Choroid plexus epithelial cell (primary cell): ENCODE measurements around the gene DYDC2.
A peak's percentile ranks its signal among the peaks of the same experiment; 100 is the strongest.
"Not testable (repeated sequence)": the region's sequence is repeated elsewhere in the genome, so short reads cannot be mapped to it uniquely, and the experiment has no call there.

Experiments used
- DNase-seq: peaks from one replicate; pipeline ENCODE4 v3.0.0-alpha.2; 2010; ENCODE audit warnings: low read depth
- H3K4me3 ChIP-seq: 2 replicates; pipeline ENCODE4 v1.5.1; 2011; ENCODE audit warnings: low read depth, mild to moderate bottlenecking, control low read depth, low read length, moderate library complexity
- TF ChIP-seq, protein P1 (sequence below): conservative IDR thresholded peaks from 2 replicates; pipeline ENCODE4 v1.5.1; 2011; ENCODE audit warnings: low read depth, mild to moderate bottlenecking, control low read depth, inconsistent platforms, low read length, moderate library complexity

The DYDC2 gene

DNA sequence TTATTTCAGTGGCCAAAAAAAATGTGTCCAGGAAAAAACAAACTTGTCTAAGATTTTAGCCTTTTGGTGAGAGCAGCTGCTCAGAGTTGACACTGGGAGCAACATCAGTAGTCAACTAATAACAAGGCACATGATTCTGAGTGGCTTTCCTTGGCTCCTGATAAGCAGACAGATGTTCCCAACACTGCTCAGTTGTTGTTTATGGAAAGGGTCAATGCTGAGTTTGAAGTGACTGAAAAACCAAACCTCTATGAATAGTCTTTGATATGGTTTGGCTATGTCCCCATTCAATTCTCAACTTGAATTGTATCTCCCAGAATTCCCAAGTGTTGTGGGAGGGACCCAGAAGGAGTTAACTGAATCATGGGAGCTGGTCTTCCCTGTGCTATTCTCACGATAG lies 12.3 kb upstream of the DYDC2 start:
- TF ChIP-seq, protein P1, sequence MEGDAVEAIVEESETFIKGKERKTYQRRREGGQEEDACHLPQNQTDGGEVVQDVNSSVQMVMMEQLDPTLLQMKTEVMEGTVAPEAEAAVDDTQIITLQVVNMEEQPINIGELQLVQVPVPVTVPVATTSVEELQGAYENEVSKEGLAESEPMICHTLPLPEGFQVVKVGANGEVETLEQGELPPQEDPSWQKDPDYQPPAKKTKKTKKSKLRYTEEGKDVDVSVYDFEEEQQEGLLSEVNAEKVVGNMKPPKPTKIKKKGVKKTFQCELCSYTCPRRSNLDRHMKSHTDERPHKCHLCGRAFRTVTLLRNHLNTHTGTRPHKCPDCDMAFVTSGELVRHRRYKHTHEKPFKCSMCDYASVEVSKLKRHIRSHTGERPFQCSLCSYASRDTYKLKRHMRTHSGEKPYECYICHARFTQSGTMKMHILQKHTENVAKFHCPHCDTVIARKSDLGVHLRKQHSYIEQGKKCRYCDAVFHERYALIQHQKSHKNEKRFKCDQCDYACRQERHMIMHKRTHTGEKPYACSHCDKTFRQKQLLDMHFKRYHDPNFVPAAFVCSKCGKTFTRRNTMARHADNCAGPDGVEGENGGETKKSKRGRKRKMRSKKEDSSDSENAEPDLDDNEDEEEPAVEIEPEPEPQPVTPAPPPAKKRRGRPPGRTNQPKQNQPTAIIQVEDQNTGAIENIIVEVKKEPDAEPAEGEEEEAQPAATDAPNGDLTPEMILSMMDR = no peak
- no peak for DNase-seq
- H3K4me3 ChIP-seq = no peak overlapping the region

DNA sequence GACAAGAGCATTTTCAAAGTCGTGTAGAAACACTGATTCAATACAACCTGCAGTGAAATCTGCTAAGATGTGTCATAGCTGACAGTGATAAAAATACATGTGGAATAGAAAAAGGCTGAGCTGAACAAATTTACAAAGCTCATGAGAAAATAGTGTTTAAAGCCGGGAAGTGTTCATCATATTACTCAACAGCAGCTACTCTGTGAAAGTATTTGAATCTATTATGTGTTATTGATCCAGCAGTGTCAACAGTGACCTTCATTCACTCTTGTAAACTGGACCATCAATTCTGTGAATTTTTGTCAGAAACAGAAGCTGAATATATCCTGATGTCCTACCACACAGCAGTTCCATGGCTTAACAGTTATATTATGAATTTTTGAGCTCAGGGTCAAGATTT lies 11.7 kb upstream of the DYDC2 start:
- DNase-seq = no peak
- TF ChIP-seq, protein P1 = no peak
- no peak overlapping the region for H3K4me3 ChIP-seq

DNA sequence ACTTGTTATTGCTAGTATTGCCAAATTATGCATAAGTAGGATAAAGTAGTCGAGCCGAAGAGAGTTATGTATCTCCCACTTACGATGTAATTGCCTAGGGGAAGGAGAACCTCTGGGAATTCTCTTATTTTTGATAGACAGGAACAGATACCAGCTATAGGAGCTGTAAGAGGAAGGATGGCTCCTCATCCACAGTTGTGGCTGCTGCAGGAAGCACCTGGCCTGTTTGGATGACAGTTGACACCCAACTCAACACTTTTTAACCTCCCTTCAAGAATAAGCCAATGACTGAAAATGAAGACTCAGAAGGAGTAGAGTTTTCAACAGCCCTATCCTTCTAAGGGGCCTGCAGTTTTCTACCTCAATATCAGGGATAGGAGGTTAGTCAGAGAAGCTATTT lies 6.3 kb upstream of the DYDC2 start:
- H3K4me3 ChIP-seq = no peak overlapping the region
- TF ChIP-seq, protein P1 = no peak
- no peak for DNase-seq

DNA sequence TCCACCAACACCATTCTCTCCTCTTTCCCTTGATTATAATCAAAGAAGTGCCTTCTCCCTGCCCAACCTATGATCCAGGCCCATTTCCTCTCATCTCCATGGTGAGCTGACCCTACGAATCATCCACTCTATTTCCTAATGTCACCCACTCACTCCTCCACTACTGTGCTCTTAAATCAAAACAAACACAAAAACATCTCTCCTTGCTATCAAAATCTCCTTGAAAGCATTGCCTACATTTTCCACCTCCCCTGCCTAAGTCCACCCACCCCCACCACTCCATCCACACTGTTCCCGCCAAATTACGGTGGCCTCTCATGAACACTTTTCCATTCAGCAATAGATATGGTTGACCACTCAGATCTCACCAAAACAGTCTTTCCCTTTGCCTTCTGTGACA lies 5.4 kb upstream of the DYDC2 start:
- no peak for DNase-seq
- no peak overlapping the region for H3K4me3 ChIP-seq
- TF ChIP-seq, protein P1 = no peak

DNA sequence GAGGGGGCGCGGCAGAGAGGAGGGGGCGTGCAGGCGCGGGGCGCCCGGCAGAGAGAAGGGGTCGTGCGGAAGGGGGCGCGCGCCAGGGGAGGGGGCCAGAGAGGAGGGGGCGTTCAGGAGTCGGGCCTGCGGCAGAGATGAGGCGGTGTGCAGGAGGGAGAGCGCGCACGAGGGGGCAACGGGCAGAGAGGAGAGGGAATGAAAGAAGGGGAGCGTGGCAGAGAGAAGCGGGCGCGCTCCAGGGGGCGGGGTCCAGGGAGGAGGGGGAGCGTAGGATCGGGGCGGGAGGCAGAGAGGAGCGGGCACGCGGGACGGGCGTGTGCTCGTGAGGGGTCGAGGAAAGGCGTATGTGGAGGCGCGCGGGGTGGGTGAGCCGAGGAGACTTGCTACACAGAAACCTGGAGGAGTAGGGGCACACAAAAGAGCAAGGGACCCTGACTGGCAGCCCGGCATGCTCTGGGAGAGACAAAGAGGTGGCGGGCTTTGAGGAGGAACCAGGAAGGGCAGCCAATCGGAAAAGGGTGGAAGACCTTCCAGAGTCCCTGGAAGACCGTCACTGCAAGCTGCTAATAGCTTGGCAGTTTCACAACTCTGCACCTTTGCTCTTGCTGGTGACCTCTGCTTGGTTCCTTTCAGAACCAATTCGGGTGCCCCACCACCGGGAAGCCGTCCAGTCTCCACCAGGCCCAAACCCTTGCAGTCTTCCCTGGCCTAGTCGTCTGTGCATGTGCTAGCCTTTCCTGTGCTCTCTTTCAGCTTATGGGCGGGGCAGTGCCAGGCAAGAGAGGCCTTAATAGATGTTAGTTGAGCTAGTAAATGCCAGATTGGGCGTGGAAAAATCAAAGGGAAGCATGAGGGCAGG lies 639 bp downstream of the DYDC2 start:
- peak overlapping the region; percentile 34 for H3K4me3 ChIP-seq
- TF ChIP-seq, protein P1 = no peak
- DNase-seq = no peak

DNA sequence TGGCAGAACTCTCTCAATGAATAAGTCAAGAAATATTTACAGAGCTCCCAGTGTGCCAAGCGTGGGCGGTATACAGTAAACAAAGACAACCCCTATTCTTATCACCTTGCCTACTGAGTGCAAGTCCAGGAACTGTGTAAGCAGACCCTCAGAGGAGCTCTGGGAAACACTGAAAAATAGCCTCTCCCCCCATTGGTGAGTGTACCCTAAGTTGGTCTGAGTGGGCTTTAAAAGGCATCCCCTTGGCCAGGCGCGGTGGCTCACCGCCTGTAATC lies 1.2 kb downstream of the DYDC2 start:
- no peak for DNase-seq
- H3K4me3 ChIP-seq = no peak overlapping the region
- TF ChIP-seq, protein P1 = no peak

DNA sequence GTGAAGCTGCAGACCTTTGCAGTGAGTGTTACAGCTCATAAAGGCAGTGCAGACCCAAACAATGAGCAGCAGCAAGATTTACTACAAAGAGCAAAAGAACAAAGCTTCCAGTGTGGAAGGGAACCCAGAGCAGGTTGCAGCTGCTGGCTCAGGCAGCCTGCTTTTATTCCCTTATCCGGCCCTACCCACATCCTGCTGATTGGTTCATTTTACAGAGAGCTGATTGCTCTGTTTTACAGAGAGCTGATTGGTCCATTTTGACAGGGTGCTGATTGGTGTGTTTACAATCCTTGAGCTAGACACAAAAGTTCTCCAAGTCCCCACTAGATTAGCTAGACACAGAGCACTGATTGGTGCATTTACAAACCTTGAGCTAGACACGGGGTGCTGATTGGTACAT lies 2.3 kb downstream of the DYDC2 start:
- DNase-seq, H3K4me3 ChIP-seq: not testable (repeated sequence)

DNA sequence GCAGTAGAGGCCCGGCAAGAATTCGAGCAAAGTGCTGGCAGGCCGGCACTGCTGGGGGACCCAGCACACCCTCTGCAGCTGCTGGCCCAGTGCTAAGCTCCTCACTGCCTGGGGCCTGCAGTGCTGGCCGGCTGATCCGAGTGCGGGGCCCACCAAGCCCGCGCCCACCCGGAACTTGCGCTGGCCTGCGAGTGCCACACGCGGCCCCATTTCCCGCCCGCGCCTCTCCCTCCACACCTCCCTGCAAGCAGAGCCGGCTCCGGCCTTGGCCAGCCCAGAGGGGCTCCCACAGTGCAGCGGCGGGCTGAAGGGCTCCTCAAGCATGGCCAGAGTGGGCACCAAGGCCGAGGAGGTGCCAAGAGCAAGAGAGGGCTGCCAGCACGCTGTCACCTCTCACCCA lies 3.1 kb downstream of the DYDC2 start:
- no peak for DNase-seq
- no peak overlapping the region for H3K4me3 ChIP-seq
- TF ChIP-seq, protein P1 = no peak
